Measurements from ENCODE around the gene PMF1.
"Not testable (repeated sequence)": the region's sequence is repeated elsewhere in the genome, so short reads cannot be mapped to it uniquely, and the experiment has no call there.

PMF1 gene

GRCh38 chr1:156196445-156196844 is 16.4 kb upstream of the PMF1 start:
- no peak for DNase-seq (ENCODE audit: low spot score)

DNA sequence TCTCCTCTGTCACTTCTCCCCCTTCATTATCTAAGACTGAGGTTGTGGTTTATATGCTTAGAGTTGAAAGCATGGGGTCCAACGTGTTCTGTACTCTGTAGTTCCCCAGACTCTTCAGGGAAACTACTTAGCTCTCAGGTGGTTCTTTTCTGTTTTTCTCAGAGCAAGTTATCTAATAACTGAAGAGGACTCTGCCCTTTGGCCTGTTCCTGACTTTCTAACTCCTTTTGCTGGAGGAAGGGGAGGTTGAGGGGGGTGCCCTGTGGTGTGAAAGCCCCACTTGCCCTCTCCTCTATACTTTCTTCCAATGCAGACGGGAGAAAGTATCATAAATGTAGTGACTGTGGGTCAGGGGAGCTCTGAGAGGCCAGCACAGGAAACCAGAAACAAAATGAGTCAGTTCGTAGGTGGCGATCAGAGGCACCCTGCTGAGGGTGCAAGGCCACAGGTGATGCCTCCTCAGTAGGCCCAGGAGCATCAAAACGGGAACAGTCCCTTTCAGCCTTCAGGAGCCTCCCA is 13.9 kb upstream of the PMF1 start:
- DNase-seq (ENCODE audit: low spot score) = no peak

GRCh38 chr1:156200044-156200443 is 12.8 kb upstream of the PMF1 start:
- DNase-seq (ENCODE audit: low spot score) = no peak

GRCh38 chr1:156203331-156203730 is 9.5 kb upstream of the PMF1 start:
- DNase-seq (ENCODE audit: low spot score) = peak; percentile 39

GRCh38 chr1:156204686-156205085 is 8.1 kb upstream of the PMF1 start:
- no peak for DNase-seq (ENCODE audit: low spot score)

DNA sequence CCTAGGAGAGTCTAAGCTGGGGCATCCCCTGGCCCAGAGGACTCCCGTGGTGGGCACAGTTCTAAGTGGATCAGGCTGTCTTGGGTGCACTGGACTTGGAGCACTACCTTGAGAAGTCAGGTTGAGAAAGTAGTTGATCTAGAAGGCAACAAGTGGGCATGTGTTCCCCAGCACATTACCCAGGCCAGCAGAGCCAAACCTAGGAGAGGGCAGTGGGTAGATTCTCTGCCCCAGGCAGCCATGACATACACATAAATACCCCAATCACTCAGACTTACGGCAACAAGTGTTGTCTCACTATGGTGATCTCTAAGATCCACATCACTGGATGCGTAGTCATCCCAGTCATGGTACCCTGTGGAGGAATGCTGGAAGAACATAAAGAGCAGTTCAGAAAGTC is 1.6 kb upstream of the PMF1 start:
- DNase-seq (ENCODE audit: low spot score) = no peak

- no peak for DNase-seq (ENCODE audit: low spot score)
Observed at GRCh38 chr1:156212130-156212529, 677 bp upstream of the PMF1 start.

DNA sequence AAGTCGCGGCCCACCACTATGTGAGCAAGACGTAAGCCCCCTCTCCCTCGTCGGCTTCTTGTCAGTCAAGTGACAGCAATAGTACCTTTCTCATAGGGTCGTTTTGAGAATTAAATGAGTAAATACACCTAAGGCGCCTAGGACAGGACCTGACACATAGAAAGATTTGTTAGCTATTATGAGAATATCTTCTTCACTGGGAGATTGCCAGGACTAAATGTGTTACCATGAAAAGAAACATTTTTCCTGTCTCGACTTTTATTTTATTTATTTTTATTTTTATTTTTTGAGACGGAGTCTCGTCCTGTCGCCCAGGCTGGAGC is 798 bp downstream of the PMF1 start:
- no peak for DNase-seq (ENCODE audit: low spot score)

DNA sequence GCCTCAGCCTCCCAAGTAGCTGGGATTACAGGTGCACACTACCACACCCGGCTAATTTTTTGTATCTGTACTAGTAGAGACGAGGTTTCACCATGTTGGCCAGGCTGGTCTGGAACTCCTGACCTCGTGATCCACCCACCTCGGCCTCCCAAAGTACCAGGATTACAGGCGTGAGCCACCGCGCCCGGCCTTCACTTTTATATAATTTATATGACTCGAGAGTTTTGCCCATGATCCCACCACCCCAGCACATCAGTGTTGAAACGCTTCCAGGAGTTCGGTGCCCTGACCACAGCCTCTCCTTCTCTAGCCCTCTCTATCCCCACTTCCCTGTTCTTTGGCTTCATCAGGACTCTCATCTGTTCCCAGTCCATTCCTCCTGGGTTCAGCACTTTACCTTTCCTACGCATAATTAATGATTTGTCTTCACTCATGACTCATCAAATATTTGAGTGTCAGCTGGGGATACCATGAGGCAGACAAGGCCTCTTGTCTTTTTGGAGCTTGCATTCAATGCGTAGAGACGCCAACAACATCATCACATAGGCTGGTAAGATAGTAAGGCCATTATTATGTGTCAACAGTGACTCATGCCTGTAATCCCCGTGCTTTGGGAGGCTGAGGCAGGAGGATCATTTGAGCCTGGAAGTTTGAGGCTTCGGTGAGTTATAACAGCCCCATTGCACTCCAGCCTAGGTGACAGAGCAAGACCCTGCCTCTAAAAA is 1.4 kb downstream of the PMF1 start:
- peak; percentile 80 for DNase-seq (ENCODE audit: low spot score)

GRCh38 chr1:156216361-156217086 is 3.7 kb downstream of the PMF1 start:
- DNase-seq (ENCODE audit: low spot score) = not testable (repeated sequence)

GRCh38 chr1:156217871-156218270 is 5.1 kb downstream of the PMF1 start:
- peak; percentile 32 for DNase-seq (ENCODE audit: low spot score)

GRCh38 chr1:156220226-156220625 is 7.4 kb downstream of the PMF1 start:
- DNase-seq (ENCODE audit: low spot score) = no peak

DNA sequence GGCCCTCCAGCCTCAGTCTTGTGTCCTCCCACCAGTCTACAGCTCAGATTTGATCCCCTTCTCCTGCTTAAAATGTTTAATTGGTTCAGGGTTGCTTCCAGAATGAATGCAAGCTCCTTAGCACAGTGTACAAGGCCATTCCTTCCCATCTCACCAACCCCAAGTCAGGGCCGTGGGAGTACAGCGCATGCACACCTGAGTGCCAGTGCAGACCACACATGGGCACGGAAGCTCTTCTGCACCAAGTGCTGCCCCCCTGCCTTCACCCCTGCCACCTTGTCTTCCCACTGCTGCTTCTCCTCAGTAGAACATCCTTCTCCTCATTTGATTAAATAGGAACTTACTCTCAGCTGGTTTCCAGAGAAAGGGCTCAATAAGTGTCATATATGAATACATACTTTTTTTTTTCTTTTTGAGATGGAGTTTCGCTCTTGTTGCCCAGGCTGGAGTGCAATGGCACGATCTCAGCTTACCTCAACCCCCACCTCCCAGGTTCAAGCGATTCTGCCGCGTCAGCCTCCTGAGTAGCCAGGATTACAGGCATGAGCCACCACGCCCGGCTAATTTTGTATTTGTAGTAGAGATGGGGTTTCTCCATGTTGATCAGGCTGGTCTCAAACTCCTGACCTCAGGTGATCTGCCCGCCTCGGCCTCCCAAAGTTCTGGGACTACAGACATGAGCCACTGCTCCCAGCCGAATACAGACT is 9.3 kb downstream of the PMF1 start:
- no peak for DNase-seq (ENCODE audit: low spot score)

- no peak for DNase-seq (ENCODE audit: low spot score)
Observed at GRCh38 chr1:156225677-156226014, 12.8 kb downstream of the PMF1 start.

GRCh38 chr1:156226116-156226538 is 13.3 kb downstream of the PMF1 start:
- no peak for DNase-seq (ENCODE audit: low spot score)

DNA sequence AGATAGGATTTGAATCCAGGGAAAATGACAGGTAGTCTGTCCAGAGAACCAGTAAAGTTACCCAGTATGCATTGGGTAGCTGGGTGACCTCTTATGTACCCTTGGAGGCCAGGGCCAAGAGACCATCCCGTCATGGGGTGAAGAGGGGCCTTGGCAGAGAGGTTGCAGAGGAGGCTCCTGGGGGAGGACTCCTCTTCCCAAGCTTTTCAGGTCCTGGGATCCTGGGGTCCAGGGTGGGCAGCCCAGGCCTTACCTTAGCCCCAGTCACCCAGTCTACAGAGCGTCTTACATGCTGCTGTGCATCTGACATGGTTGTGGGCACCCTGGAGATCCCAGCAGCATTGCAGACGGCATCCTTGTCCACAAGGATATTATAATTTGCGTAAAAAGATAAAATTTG is 14.0 kb downstream of the PMF1 start:
- DNase-seq (ENCODE audit: low spot score) = no peak

DNA sequence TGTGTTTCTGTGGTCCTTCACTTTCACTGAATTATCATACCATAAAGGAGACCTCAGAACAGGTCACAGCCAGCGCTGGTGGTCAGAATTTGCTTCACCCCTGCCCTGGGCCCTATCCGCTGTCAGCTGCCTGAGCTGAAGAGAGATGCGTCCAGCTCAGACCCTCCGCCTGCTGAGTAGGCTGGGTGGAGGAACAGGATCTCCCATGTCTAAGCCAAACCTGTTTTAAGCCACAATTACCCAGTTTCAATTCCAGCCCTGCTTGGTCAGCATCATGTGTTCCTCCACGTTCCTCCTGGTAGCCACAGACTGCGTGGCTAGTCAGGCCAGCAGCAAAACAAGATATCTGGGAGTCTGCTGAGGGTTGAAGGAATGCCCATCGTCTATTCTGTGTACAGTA is 15.7 kb downstream of the PMF1 start:
- DNase-seq (ENCODE audit: low spot score) = no peak

DNA sequence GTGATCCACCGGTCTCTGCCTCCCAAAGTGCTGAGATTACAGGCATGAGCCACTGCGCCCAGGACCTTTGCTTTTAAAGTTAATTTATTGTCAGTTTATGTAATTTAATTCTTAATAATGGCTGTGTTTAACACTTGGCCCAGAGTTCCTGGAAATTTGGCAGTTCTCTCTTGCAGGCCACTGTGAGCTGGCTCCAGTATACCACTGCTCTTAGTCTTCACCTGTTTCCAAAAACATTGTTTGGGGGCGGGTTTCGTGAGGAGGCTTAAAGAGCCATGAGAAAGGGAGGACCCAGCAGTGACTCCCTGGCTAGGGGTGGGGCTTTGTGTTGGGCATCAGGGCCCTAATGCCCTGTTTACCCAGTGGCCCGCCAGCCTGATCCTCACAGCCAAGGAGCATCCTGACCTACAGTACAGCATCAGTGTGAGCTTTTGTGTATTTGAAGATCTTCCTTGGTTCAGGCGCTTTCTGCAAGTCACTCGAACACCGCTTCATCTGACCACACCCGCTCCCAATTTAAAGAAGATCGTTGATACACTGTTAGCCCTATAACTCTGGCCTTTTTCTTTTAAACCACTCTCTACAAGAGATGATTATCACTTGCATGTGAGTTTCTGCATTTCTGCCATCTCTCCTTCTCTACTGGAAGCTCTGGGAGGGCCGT is 17.1 kb downstream of the PMF1 start:
- DNase-seq (ENCODE audit: low spot score) = no peak

- no peak for DNase-seq (ENCODE audit: low spot score)
Observed at GRCh38 chr1:156230473-156230837, 17.6 kb downstream of the PMF1 start.

DNA sequence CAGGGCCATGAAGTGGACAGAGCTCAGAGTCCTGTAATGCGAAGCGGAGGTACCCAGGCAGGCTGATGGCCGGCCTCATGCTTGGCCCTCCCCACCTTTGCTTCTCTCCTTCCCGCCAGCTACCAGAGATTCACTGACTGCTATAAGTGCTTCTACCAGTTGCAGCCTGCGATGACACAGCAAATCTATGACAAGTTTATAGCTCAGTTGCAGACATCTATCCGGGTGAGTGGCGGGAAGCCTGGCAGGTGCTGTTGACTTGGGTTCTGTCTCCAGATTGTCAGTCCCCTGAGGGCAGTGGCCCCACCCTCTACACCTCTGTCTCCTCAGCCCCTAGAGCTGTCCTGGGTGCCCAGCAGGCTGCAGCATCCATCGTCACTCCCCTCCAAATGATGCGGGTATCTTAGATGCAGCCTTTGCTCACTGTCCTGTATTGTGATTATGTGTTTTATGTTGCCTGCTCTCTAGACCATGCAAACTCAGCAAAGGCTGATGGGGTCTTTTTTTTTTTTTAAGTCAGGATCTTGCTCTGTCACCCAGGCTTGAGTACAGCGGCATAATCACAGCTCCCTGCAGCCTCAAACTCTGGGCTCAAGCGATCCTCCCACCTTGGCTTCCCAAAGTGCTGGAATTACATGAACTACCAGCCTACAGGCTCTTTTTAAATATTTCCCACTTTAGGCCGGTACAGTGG is 19.5 kb downstream of the PMF1 start:
- DNase-seq (ENCODE audit: low spot score) = no peak

- DNase-seq (ENCODE audit: low spot score) = peak; percentile 69
Observed at GRCh38 chr1:156233426-156234127, 20.8 kb downstream of the PMF1 start.
